Measurements from ENCODE around the gene ASPSCR1. TPM values are rescaled to one million over a fixed set of nuclear protein-coding genes. Genes with fewer than 3 reads are reported as not detected.

The ASPSCR1 gene
- total RNA-seq, 1 donor from 2014 or later = 30.4 TPM

DNA sequence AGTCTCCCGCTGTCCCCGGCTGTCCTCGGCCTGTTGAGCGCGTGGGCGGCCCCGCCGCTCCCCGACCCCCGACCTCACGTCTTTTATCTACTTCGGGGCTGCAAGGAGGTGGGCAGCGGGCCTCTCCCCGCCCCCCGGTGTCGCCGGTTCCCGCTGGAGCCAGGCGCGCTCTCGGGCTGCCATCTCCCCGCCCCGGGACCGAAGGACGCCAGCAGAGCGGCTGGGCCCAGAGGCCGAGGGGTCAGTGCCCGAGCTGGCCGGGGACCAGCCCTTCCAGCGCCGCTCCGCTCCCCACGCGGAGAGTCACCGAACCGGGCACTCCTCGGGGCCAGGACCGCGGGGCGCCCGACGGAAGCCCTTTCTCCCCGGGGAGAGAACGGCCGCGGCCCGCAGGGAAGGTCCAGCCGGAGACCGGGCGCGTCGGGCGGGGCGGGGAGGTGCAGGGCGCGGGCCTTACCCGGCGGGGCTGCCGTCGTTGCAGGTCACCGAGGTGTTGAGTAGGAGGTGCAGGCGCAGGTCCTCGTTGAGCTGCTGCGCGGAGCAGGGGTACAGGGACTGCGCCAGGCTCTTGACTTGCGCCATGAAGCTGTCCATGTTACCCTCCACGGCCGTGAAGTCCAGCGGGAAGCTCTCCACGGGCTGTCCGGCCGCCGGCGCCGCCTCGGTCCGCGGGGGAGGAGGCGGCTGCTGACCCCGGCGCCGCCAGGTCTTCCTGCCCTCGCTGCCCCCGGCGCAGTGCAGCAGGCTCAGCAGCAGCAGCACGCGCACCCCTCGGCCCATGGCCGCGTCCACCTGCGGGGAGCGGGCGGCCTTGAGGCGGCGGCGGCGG is 17.1 kb upstream of the ASPSCR1 start:
- no peak overlapping the region for H3K27ac Mint-ChIP-seq (ENCODE audit: unreplicated experiment)
- no peak overlapping the region for H3K4me3 Mint-ChIP-seq (ENCODE audit: unreplicated experiment)
- TF ChIP-seq, protein P1, sequence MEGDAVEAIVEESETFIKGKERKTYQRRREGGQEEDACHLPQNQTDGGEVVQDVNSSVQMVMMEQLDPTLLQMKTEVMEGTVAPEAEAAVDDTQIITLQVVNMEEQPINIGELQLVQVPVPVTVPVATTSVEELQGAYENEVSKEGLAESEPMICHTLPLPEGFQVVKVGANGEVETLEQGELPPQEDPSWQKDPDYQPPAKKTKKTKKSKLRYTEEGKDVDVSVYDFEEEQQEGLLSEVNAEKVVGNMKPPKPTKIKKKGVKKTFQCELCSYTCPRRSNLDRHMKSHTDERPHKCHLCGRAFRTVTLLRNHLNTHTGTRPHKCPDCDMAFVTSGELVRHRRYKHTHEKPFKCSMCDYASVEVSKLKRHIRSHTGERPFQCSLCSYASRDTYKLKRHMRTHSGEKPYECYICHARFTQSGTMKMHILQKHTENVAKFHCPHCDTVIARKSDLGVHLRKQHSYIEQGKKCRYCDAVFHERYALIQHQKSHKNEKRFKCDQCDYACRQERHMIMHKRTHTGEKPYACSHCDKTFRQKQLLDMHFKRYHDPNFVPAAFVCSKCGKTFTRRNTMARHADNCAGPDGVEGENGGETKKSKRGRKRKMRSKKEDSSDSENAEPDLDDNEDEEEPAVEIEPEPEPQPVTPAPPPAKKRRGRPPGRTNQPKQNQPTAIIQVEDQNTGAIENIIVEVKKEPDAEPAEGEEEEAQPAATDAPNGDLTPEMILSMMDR (IDR thresholded peaks at IDR 0.05) = no peak
- H3K9me3 Mint-ChIP-seq (ENCODE audit: low read depth) = no peaks in the 10 kb centered on the region
- no peaks in the 10 kb centered on the region for H3K36me3 Mint-ChIP-seq (ENCODE audit: low read depth)
- H3K27me3 Mint-ChIP-seq (ENCODE audit: low read depth) = peaks cover 32% of the 10 kb centered on the region
- DNase-seq (ENCODE audit: low spot score) = no peak
- H3K4me1 Mint-ChIP-seq (ENCODE audit: low read depth) = peaks cover 4% of the 10 kb centered on the region

DNA sequence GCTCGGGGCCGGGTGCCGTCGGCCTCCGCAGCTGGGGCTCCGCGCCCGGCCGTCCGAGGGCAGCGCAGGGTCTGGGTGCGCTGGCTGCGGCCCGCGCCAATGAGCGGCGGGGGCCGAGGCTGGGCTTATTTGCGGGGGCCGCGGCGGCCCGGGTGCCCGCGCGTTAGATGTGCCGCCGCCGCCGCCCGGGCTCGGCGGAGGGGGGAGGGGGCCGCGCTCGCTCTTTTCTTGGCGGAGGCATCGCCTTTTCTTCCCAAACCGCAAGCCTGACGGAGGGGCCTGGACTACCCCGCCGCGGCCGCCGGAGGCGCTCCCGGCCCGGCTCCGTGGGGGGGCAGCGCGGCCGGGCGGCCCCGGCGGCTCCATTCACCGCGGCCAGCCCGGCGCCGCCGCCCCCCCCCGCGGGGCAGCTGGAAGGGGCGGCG is 16.3 kb upstream of the ASPSCR1 start, which contains the start of gene NOTUM:
Gene NOTUM (minus strand): TSS at position 101 of the 425 bp plus-strand sequence. CDS start 278 bp downstream, outside the sequence.
- TF ChIP-seq, protein P1 (IDR thresholded peaks at IDR 0.05) = peak; percentile 37
- H3K4me1 Mint-ChIP-seq (ENCODE audit: low read depth) = peaks cover 4% of the 10 kb centered on the region
- H3K9me3 Mint-ChIP-seq (ENCODE audit: low read depth) = no peaks in the 10 kb centered on the region
- no peak within 1 kb of the TSS for H3K27ac Mint-ChIP-seq (ENCODE audit: unreplicated experiment)
- no peak within 1 kb of the TSS for H3K4me3 Mint-ChIP-seq (ENCODE audit: unreplicated experiment)
- peaks cover 34% of the 10 kb centered on the region for H3K27me3 Mint-ChIP-seq (ENCODE audit: low read depth)
- no peaks in the 10 kb centered on the region for H3K36me3 Mint-ChIP-seq (ENCODE audit: low read depth)
- DNase-seq (ENCODE audit: low spot score) = no peak

DNA sequence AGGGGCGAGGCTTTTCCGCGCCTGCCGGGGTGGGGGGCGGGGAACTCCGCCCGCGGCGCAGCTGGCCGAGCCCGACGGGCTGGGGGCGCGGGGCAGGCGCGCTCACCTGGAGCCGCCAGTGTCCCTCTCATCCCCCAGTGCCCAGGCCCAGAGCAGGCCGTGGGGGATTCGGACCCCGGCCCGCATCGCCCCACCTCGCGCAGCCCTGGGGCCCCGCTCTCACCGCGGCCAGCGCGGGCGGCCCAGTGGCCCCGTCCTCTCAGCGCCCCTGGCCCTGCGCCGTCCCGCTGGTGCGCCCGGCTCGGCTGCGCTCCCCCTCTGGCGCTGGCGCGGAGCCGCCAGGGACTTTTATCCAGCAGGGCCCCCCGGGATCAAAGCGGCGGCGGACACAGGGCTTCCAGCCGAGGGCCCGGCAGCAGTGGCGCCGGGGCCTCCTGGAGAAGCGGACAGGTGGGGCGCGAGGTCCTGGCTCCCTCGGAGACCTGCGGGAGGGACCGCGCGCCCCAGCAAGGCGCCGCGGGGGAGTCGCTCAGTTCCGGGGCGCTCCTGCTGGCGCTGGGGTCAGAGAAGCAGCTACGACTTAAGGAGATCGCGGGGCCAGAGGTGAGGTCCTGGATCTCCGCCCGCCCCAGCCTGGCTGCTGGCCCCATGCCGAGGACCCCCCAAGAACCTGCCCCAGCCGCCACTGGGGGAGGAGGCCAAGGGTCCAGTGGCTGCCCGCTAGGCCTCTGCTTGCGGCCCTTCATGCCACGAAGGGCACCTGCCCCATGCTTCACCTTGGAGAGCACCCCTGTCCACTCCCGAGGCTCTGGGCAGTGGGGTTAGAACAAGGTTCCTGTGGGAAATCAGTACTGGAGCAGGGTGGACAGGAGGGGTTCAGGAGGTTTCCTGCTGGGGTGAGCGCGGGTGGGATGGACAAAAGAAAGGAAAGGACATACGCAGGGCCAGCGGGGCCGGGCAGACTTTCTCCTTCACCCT is 15.6 kb upstream of the ASPSCR1 start:
- DNase-seq (ENCODE audit: low spot score) = no peak
- Mint-ChIP-seq H3K4me3 (ENCODE audit: unreplicated experiment) (no peak overlapping the region), H3K27me3 (ENCODE audit: low read depth) (peaks cover 37% of the 10 kb centered on the region), H3K36me3 (ENCODE audit: low read depth) (no peaks in the 10 kb centered on the region), H3K4me1 (ENCODE audit: low read depth) (peaks cover 4% of the 10 kb centered on the region), H3K27ac (ENCODE audit: unreplicated experiment) (no peak overlapping the region), H3K9me3 (ENCODE audit: low read depth) (no peaks in the 10 kb centered on the region)
- TF ChIP-seq, protein P1 (IDR thresholded peaks at IDR 0.05) = no peak

DNA sequence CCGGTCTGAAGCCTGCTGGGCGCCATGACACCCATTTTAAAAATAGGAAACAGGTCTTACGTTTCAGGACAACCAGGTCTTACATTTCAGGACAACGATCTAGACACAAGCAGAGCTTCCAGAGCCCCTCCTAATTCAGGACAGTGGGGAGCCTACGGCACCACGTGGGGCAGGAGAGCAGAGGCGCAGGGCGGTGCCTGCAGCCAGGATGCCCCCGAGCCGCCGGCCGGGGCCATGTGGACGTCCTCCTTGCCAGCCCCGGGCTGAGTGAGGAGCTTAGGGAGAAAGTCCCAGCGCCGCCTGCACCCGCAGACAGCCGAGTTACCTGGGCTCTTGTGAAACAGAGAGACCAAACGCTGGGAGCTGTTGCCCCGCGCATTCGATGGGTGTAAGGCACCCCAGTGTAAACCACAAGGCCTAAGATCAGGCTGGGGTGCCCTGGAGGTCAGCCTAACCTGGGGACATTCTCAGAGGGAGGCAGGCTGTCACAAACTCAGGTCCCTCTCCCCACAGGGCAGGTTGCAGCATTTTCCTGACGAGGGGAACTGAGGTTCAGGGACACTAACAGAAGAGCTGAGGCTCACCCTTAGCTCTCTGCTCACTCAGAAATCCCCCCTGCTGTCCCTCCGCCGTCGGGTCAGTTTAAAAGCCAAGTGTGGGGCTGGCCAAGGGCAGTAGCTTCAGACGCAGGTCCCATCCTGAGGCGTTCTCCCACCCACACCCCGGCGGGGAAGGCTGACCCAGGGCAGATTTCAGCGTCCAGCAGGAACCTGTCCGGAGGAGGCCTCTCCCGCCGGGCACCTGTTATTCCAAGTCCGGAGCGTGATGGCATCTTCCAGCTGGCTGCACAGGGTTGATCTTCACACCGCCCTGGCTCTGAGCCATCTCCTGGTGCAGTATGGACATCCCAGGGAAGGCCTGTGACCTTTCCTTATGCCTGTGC is 14.7 kb upstream of the ASPSCR1 start:
- Mint-ChIP-seq H3K9me3 (ENCODE audit: low read depth) (no peaks in the 10 kb centered on the region), H3K27ac (ENCODE audit: unreplicated experiment) (peak overlapping the region; percentile 32), H3K27me3 (ENCODE audit: low read depth) (peaks cover 33% of the 10 kb centered on the region), H3K4me1 (ENCODE audit: low read depth) (peaks cover 4% of the 10 kb centered on the region), H3K36me3 (ENCODE audit: low read depth) (no peaks in the 10 kb centered on the region), H3K4me3 (ENCODE audit: unreplicated experiment) (no peak overlapping the region)
- no peak for DNase-seq (ENCODE audit: low spot score)
- TF ChIP-seq, protein P1 (IDR thresholded peaks at IDR 0.05) = no peak

Measured in chondrocyte (in vitro differentiated cells).